ENCODE data around the gene TRIP6.

Gene TRIP6

GRCh38 chr7:100874577-100875355, 7.6 kb downstream of the TRIP6 start, which contains the start of gene SRRT:
Gene SRRT (plus strand): TSS chr7:100875103. CDS start chr7:100875591, 488 bp downstream.
- peak; percentile 98 for DNase-seq

GRCh38 chr7:100875356-100875751, 8.2 kb downstream of the TRIP6 start:
- no peak for DNase-seq

- no peak for DNase-seq
Measured at GRCh38 chr7:100878013-100878412, 10.8 kb downstream of the TRIP6 start.

GRCh38 chr7:100878685-100879084, 11.5 kb downstream of the TRIP6 start:
- no peak for DNase-seq

GRCh38 chr7:100879685-100880261, 12.6 kb downstream of the TRIP6 start:
- no peak for DNase-seq

GRCh38 chr7:100880645-100881044, 13.5 kb downstream of the TRIP6 start:
- no peak for DNase-seq

GRCh38 chr7:100881136-100881535, 13.9 kb downstream of the TRIP6 start:
- DNase-seq, result no peak

GRCh38 chr7:100882201-100882600, 15.0 kb downstream of the TRIP6 start:
- no peak for DNase-seq

- DNase-seq, result no peak
Measured at GRCh38 chr7:100882785-100883526, 15.8 kb downstream of the TRIP6 start.

GRCh38 chr7:100884736-100885439, 17.7 kb downstream of the TRIP6 start:
- DNase-seq, result no peak

GRCh38 chr7:100885440-100886141, 18.4 kb downstream of the TRIP6 start:
- DNase-seq, result no peak

GRCh38 chr7:100886142-100886935, 19.2 kb downstream of the TRIP6 start:
- no peak for DNase-seq

GRCh38 chr7:100886936-100887515, 19.8 kb downstream of the TRIP6 start:
- DNase-seq, result no peak

- DNase-seq, result no peak
Measured at GRCh38 chr7:100887516-100888290, 20.5 kb downstream of the TRIP6 start.

- DNase-seq, result no peak
Measured at GRCh38 chr7:100888291-100888987, 21.3 kb downstream of the TRIP6 start.

- DNase-seq, result no peak
Measured at GRCh38 chr7:100888988-100889750, 22.0 kb downstream of the TRIP6 start, which contains the start of gene UFSP1. Gene UFSP1 (minus strand): TSS chr7:100889715. CDS start chr7:100889271, 444 bp downstream.

GRCh38 chr7:100890653-100891567, 23.7 kb downstream of the TRIP6 start:
- DNase-seq, result no peak
